Aorta (tissue), 5 donors: ENCODE data around the gene PRAMEF25. TPM values are rescaled to one million over a fixed set of nuclear protein-coding genes. Genes with fewer than 3 reads are reported as not detected.
"Not testable (repeated sequence)": the region's sequence is repeated elsewhere in the genome, so short reads cannot be mapped to it uniquely, and the experiment has no call there.

Experiments
- ATAC-seq: fragments of 200-7000 bp; cut with Tn5 transposase; one replicate; pipeline ENCODE4 v1.9.1; 2022; ENCODE audit warnings: moderate library complexity; ENCODE audit not compliant: low FRiP score
- DNase-seq, 2 donors: peaks; one replicate each; pipeline ENCODE4 v3.0.0-alpha.2; 2020
- H3K27ac ChIP-seq, 2 donors: one replicate each; pipeline ENCODE4 v1.5.1; 2013; ENCODE audit warnings: low read length in 2 of 2, mild to moderate bottlenecking in 2 of 2, moderate library complexity in 2 of 2, control low read depth in 1 of 2, inconsistent platforms in 1 of 2, low read depth in 1 of 2
- H3K27me3 ChIP-seq, 2 donors: one replicate each; pipeline ENCODE4 v1.6.1; 2013; ENCODE audit warnings: control low read depth in 1 of 2, low read length in 1 of 2, mild to moderate bottlenecking in 1 of 2, moderate library complexity in 1 of 2; ENCODE audit not compliant: insufficient read depth in 2 of 2, control insufficient read depth in 1 of 2
- H3K36me3 ChIP-seq, 2 donors: one replicate each; pipeline ENCODE4 v1.6.1; 2013; ENCODE audit warnings: control low read depth in 1 of 2, low read length in 1 of 2, mild to moderate bottlenecking in 1 of 2; ENCODE audit not compliant: insufficient read depth in 2 of 2, control insufficient read depth in 1 of 2
- H3K4me1 ChIP-seq, 2 donors: one replicate each; pipeline ENCODE4 v1.6.1; 2013; ENCODE audit warnings: low read length in 2 of 2, control low read depth in 1 of 2, mild to moderate bottlenecking in 1 of 2, moderate library complexity in 1 of 2; ENCODE audit not compliant: insufficient read depth in 2 of 2, control insufficient read depth in 1 of 2
- H3K4me3 ChIP-seq, 2 donors: one replicate each; pipeline ENCODE4 v1.5.1; 2013; ENCODE audit warnings: low read length in 2 of 2, control low read depth in 1 of 2, mild to moderate bottlenecking in 1 of 2
- H3K9me3 ChIP-seq: one replicate; pipeline ENCODE4 v1.6.1; 2013; ENCODE audit warnings: mild to moderate bottlenecking, low read length; ENCODE audit not compliant: control insufficient read depth
- WGBS, 2 donors: extraction: QIAGEN DNeasy Blood & Tissue Kit; methylation state at CpG; one replicate each; pipeline ENCODE4 v1.1.7; 2013; 5-methylcytosine and 5-hydroxymethylcytosine counted together
- intact Hi-C, 2 donors: fragments of 100-400 bp; cut with DNase I; formaldehyde crosslinking; loops; one replicate each; pipeline versions ENCODE4 v1.14.2 to v1.15.0; 2022
- long read RNA-seq, 2 donors: library from polyadenylated mRNA; unstranded; transcript quantifications; one replicate each; pipeline ENCODE4 v2.0.0, GENCODE V29; 2020 to 2021
- polyA plus RNA-seq, 2 donors: library from polyadenylated mRNA; stranded (reverse); fragments of 200-250 nt; gene quantifications; one replicate each; pipeline ENCODE4 v1.2.3, GENCODE V29; 2013
- total RNA-seq, 2 donors: library from RNA; stranded (reverse); fragmentation: NEBNext Ultra II Directional; extraction: Animal tissue kit (Norgen Biotek cat#: 25700); gene quantifications; one replicate each; pipeline ENCODE4 v1.2.1, GENCODE V29; 2021
- donor health status: healthy with polysubstance abuse.
- donor health status: Bipolar disorder and iron deficiency.
- donor health status: DM: no; HTN: no; CAD: no.
- donor health status: DM: no; HTN: no; CAD: no.
- donor health status: DM: yes; HTN: yes; CAD: no.

Gene PRAMEF25
- total RNA-seq, result not detected
- not detected for polyA plus RNA-seq
- long read RNA-seq, donor 1, result 0 reads
- long read RNA-seq, donor 2, result 0 reads

- DNase-seq, H3K4me1 ChIP-seq, H3K27me3 ChIP-seq, H3K27ac ChIP-seq, ATAC-seq, H3K36me3 ChIP-seq, H3K4me3 ChIP-seq, H3K9me3 ChIP-seq, intact Hi-C loops: not testable (repeated sequence)
- WGBS, 2 donors, result no CpG with 5 or more reads among the region's 4 CpGs
Measured at GRCh38 chr1:13070474-13070873, at the start of gene PRAMEF25. Gene PRAMEF25 (plus strand): TSS chr1:13070774. CDS start chr1:13073694, 2,920 bp downstream.

GRCh38 chr1:13056475-13056874 lies 14.1 kb upstream of the PRAMEF25 start, which contains the start of gene PRAMEF27:
Gene PRAMEF27 (minus strand): TSS chr1:13056575. CDS start chr1:13053659, 2,916 bp downstream.
- intact Hi-C loops, H3K9me3 ChIP-seq, ATAC-seq, H3K4me3 ChIP-seq, H3K27me3 ChIP-seq, H3K27ac ChIP-seq, H3K36me3 ChIP-seq, DNase-seq, H3K4me1 ChIP-seq: not testable (repeated sequence)
- 67 to 77% methylated on average over 3 of the region's 3 CpGs for WGBS, 2 donors

- 90 to 94% methylated on average over 6 of the region's 6 CpGs for WGBS, 2 donors
- H3K4me3 ChIP-seq, H3K9me3 ChIP-seq, H3K27ac ChIP-seq, ATAC-seq, H3K4me1 ChIP-seq, DNase-seq, H3K36me3 ChIP-seq, intact Hi-C loops, H3K27me3 ChIP-seq: not testable (repeated sequence)
Measured at GRCh38 chr1:13116754-13117153, 46.2 kb downstream of the PRAMEF25 start, which contains the start of gene HNRNPCL2. Gene HNRNPCL2 (minus strand): TSS chr1:13116854. CDS start chr1:13116400, 454 bp downstream.

Other genes starting within 250 kb of the PRAMEF25 start
- gene PRAMEF11, start 239.4 kb upstream of the PRAMEF25 start, total RNA-seq, result not detected
- gene PRAMEF11, start 239.4 kb upstream of the PRAMEF25 start, polyA plus RNA-seq, result not detected
- gene HNRNPCL1, start 222.1 kb upstream of the PRAMEF25 start, total RNA-seq, result not detected
- gene HNRNPCL1, start 222.1 kb upstream of the PRAMEF25 start, polyA plus RNA-seq, result not detected
- not detected for gene PRAMEF2, start 213.7 kb upstream of the PRAMEF25 start, total RNA-seq
- not detected for gene PRAMEF2, start 213.7 kb upstream of the PRAMEF25 start, polyA plus RNA-seq
- gene PRAMEF4, start 184.6 kb upstream of the PRAMEF25 start, total RNA-seq, result not detected
- not detected for gene PRAMEF4, start 184.6 kb upstream of the PRAMEF25 start, polyA plus RNA-seq
- gene PRAMEF10, start 172.5 kb upstream of the PRAMEF25 start, total RNA-seq, result not detected
- not detected for gene PRAMEF10, start 172.5 kb upstream of the PRAMEF25 start, polyA plus RNA-seq
- not detected for gene PRAMEF7, start 154.2 kb upstream of the PRAMEF25 start, total RNA-seq
- gene PRAMEF7, start 154.2 kb upstream of the PRAMEF25 start, polyA plus RNA-seq, result under 1 TPM in 1 of 2 donors, not detected in 1; 0.20 TPM
- not detected for gene PRAMEF6, start 123.2 kb upstream of the PRAMEF25 start, total RNA-seq
- not detected for gene PRAMEF6, start 123.2 kb upstream of the PRAMEF25 start, polyA plus RNA-seq
- not detected for gene PRAMEF27, start 14.2 kb upstream of the PRAMEF25 start, total RNA-seq
- gene PRAMEF27, start 14.2 kb upstream of the PRAMEF25 start, polyA plus RNA-seq, result not detected
- not detected for gene HNRNPCL3, start 10.0 kb upstream of the PRAMEF25 start, total RNA-seq
- not detected for gene HNRNPCL3, start 10.0 kb upstream of the PRAMEF25 start, polyA plus RNA-seq
- gene HNRNPCL2, start 46.1 kb downstream of the PRAMEF25 start, total RNA-seq, result not detected
- not detected for gene HNRNPCL2, start 46.1 kb downstream of the PRAMEF25 start, polyA plus RNA-seq
- not detected for gene PRAMEF26, start 85.2 kb downstream of the PRAMEF25 start, total RNA-seq
- gene PRAMEF26, start 85.2 kb downstream of the PRAMEF25 start, polyA plus RNA-seq, result not detected
- gene HNRNPCL4, start 94.9 kb downstream of the PRAMEF25 start, total RNA-seq, result not detected
- not detected for gene HNRNPCL4, start 94.9 kb downstream of the PRAMEF25 start, polyA plus RNA-seq
- not detected for gene PRAMEF9, start 101.1 kb downstream of the PRAMEF25 start, total RNA-seq
- gene PRAMEF9, start 101.1 kb downstream of the PRAMEF25 start, polyA plus RNA-seq, result not detected
- not detected for gene PRAMEF13, start 130.6 kb downstream of the PRAMEF25 start, total RNA-seq
- gene PRAMEF13, start 130.6 kb downstream of the PRAMEF25 start, polyA plus RNA-seq, result not detected
- gene PRAMEF18, start 155.4 kb downstream of the PRAMEF25 start, total RNA-seq, result not detected
- not detected for gene PRAMEF18, start 155.4 kb downstream of the PRAMEF25 start, polyA plus RNA-seq
- not detected for gene PRAMEF5, start 183.4 kb downstream of the PRAMEF25 start, total RNA-seq
- not detected for gene PRAMEF5, start 183.4 kb downstream of the PRAMEF25 start, polyA plus RNA-seq
- not detected for gene PRAMEF8, start 214.4 kb downstream of the PRAMEF25 start, total RNA-seq
- not detected for gene PRAMEF8, start 214.4 kb downstream of the PRAMEF25 start, polyA plus RNA-seq
- gene PRAMEF33, start 232.8 kb downstream of the PRAMEF25 start, total RNA-seq, result not detected
- gene PRAMEF33, start 232.8 kb downstream of the PRAMEF25 start, polyA plus RNA-seq, result not detected
- gene PRAMEF15, start 244.8 kb downstream of the PRAMEF25 start, total RNA-seq, result not detected
- gene PRAMEF15, start 244.8 kb downstream of the PRAMEF25 start, polyA plus RNA-seq, result not detected